Naive thymus-derived CD8-positive, alpha-beta T cell (primary cell): ENCODE data around the gene GPR4. TPM values are rescaled to one million over a fixed set of nuclear protein-coding genes. Genes with fewer than 3 reads are reported as not detected.
"Not testable (repeated sequence)": the region's sequence is repeated elsewhere in the genome, so short reads cannot be mapped to it uniquely, and the experiment has no call there.

Experiments
- ATAC-seq, 2 donors: fragments of 150-1000 bp; cut with Tn5 transposase in 1 of 2; sonication (Bioruptor Pico), chemical (Tn5 transposase) in 1 of 2; 1 replicate in 1 of 2; 2 replicates in 1 of 2; pipeline ENCODE4 v1.10.0; 2021; ENCODE audit warnings: mild to moderate bottlenecking in 2 of 2, moderate library complexity in 2 of 2
- POLR2A ChIA-PET: fragments of 350-600 bp; sonication (Branson Sonifier 250); formaldehyde crosslinking; loops from one replicate; lab custom pipeline; 2021; ENCODE audit warnings: antibody characterized with exemption; lab: Charles Lee
- DNase-seq, 10 donors: peaks; one replicate each; pipeline versions ENCODE4 v3.0.0 to v3.0.0-alpha.2; 2020 to 2022
- H3K27ac Mint-ChIP-seq, 10 donors: one replicate each; pipeline ENCODE4 v1.8.0; 2020 to 2022; ENCODE audit warnings: mild to moderate bottlenecking in 10 of 10, mixed read lengths in 10 of 10, moderate library complexity in 4 of 10, inconsistent platforms in 1 of 10
- H3K27me3 Mint-ChIP-seq, 5 donors: one replicate each; pipeline ENCODE4 v1.8.0; 2021 to 2022; ENCODE audit warnings: mixed read lengths in 5 of 5
- H3K36me3 Mint-ChIP-seq, 3 donors: one replicate each; pipeline ENCODE4 v1.8.0; 2020 to 2022; ENCODE audit warnings: mixed read lengths in 3 of 3, mild to moderate bottlenecking in 2 of 3, inconsistent platforms in 1 of 3
- H3K4me1 Mint-ChIP-seq, 4 donors: one replicate each; pipeline ENCODE4 v1.8.0; 2021 to 2022; ENCODE audit warnings: mixed read lengths in 4 of 4
- H3K4me3 Mint-ChIP-seq, 10 donors: one replicate each; pipeline ENCODE4 v1.8.0; 2020 to 2022; ENCODE audit warnings: mild to moderate bottlenecking in 10 of 10, mixed read lengths in 10 of 10, moderate library complexity in 6 of 10, inconsistent platforms in 1 of 10
- H3K9me3 Mint-ChIP-seq, 9 donors: one replicate each; pipeline ENCODE4 v1.8.0; 2020 to 2022; ENCODE audit warnings: mixed read lengths in 9 of 9, mild to moderate bottlenecking in 3 of 9, inconsistent platforms in 1 of 9, moderate library complexity in 1 of 9
- polyA plus RNA-seq, 3 donors: library from polyadenylated mRNA; unstranded; fragments of 300-500 nt; fragmentation: Illumina TruSeq; gene quantifications; one replicate each; pipeline ENCODE4 v1.2.3, GENCODE V29; 2021
- total RNA-seq, 8 experiments: library from RNA in 2 of 8; stranded (reverse) in 2 of 8; gene quantifications; one replicate each; pipeline ENCODE4 v1.2.3 and lab custom pipeline; 2021 to 2026

GPR4 gene
- total and polyA plus RNA-seq, 5 experiments from 2014 or later: not detected

DNA sequence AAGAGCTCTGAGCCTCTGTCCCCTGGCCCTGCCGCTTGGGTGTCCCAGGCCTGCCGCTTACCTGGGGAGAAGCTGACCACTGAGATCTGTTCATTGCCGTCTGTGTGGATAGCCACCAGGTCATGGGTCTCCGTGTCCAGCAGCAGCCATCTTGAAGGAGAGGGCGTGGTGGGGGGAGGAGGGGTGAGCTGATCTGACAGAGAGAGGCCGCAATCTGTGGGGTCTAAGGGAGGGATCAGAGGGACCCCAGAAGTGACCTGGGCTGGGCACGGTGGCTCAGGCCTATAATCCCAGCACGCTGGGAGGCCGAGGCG lies 14.6 kb upstream of the GPR4 start:
- Mint-ChIP-seq H3K4me3 (no peak overlapping the region), H3K27me3 (no peaks in the 10 kb centered on the region), H3K4me1 (peaks cover 0 to 8% (median 2%) of the 10 kb centered on the region in 4 donors), H3K9me3 (no peaks in the 10 kb centered on the region), H3K36me3 (peaks cover 0 to 76% (median 13%) of the 10 kb centered on the region in 3 donors), H3K27ac (no peak overlapping the region)
- ATAC-seq (no peak), DNase-seq (no peak)
- POLR2A ChIA-PET: interaction anchor here (0.9 to 1.8 kb wide), 2 partner anchors 24 kb away, joined by 6 to 7 read pairs; no protein-coding TSS in a partner anchor

DNA sequence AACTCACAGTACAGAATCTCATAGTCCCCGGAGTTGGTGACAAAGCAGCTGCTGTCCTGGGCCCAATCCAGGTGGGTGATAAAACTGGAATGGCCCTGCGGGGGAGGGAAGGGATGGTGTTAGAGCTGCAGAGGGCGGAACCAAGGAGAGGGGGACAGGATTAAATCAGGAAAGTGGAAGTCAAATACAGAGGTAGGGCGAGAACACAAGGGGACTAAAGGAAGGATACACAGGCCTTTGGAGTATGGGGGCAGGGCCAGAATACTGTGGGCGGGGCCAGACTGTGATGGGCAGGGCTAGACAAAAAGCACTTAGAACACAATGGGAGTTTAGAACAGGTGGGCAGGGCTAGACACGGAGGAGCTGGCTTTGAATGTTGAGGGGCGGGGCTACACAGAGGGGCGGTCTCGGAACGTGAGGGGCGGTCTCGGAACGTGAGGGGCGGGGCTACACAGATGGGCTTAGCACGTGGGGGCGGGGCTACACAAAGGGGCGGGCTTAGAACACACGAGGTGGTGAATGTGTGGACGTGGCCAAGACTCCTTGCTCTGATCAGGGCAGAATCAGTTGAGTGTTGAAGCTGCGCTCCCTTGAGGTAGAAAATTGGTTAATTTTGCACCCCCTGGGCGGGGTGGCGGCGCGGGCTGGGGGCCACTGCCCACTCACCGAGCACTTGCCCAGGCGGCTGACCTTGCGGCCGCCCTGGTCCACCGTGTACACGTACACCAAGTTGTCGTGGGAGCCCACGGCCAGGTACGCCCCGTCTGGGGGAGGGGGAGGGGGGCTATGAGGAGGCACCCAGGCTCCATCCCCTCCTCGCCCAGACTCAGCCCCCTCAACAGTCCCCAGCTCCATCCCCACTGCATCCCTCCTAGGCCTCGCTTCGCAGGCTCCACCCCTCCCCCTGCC lies 14.0 kb upstream of the GPR4 start:
- H3K9me3 Mint-ChIP-seq: no peaks in the 10 kb centered on the region
- no peaks in the 10 kb centered on the region for H3K27me3 Mint-ChIP-seq
- H3K36me3 Mint-ChIP-seq: peaks cover 0 to 77% (median 13%) of the 10 kb centered on the region in 3 donors
- POLR2A ChIA-PET: interaction anchor here (0.9 to 1.8 kb wide), 2 partner anchors 23 to 25 kb away, joined by 6 to 7 read pairs; no protein-coding TSS in a partner anchor
- peak overlapping the region in 6 of 10 donors; percentile 12 to 74 (median 44) for H3K27ac Mint-ChIP-seq
- no peak overlapping the region for H3K4me3 Mint-ChIP-seq
- peak; percentile 88 to 98 for ATAC-seq
- DNase-seq: peak; percentile 39 to 67 (median 60)
- H3K4me1 Mint-ChIP-seq: peaks cover 0 to 8% (median 2%) of the 10 kb centered on the region in 4 donors

DNA sequence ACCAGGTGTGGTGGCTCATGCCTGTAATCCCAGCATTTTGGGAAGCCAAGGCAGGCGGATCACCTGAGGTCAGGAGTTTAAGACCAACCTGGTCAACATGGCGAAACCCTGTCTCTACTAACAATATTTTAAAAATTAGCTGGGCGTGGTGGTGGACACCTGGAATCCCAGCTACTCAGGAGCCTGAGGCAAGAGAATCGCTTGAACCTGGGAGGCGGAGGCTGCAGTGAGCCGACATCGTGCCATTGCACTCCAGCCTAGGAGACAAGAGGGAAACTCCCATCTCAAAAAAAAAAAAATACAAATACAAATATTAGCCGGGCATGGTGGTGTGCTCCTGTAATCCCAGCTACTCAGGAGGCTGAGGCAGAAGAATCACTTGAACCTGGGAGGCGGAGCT lies 13.0 kb upstream of the GPR4 start:
- POLR2A ChIA-PET, DNase-seq, ATAC-seq, H3K27me3 Mint-ChIP-seq, H3K27ac Mint-ChIP-seq, H3K4me3 Mint-ChIP-seq, H3K4me1 Mint-ChIP-seq, H3K9me3 Mint-ChIP-seq: not testable (repeated sequence)
- H3K36me3 Mint-ChIP-seq: peaks cover 0 to 77% (median 17%) of the 10 kb centered on the region in 3 donors

DNA sequence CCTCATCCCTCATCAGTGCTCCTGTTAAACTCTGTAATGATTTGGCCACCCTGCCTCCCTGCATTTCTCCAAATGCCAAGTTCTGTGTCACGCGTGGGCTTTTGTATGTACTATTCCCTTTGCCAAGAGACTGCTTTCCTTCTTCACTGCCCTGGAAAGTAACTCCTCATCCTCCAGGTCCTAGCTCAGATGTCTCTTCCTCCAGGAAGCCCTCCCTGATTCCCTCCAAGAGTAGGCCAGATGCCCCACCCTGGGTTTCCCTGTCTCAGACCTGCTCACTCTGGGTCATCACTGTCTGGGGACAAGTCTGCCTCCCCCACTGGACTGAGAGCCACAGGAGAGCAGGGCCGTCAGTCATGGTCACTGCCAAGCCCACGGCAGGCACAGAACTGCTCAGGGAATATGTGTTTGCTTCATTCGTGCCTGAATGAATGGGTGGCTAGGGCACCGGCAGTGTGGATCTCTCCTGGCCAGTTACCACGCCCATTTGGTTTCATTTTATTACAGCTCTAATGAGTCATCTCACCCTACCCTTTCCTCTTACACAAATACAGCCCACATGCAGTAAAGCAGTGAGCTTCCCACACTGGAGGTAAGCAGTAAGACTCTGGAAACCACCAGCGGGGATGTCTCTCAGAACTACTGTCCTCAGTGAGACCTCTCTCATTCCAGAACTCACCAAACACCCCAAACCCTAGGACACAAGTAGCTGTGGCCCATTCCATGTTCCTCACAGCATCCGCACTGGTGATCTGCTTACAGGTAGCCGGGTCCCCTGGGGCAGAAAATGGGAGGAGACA lies 12.1 kb upstream of the GPR4 start:
- H3K27ac Mint-ChIP-seq: peak overlapping the region in 6 of 10 donors; percentile 7 to 84 (median 56)
- no peak for ATAC-seq
- DNase-seq: no peak
- POLR2A ChIA-PET: interaction anchor here (1.5 to 2.5 kb wide), 2 partner anchors 23 to 27 kb away, joined by 6 to 9 read pairs; no protein-coding TSS in a partner anchor
- H3K36me3 Mint-ChIP-seq: peaks cover 8 to 79% (median 26%) of the 10 kb centered on the region in 3 donors
- H3K4me1 Mint-ChIP-seq: peaks cover 0 to 8% (median 2%) of the 10 kb centered on the region in 4 donors
- no peaks in the 10 kb centered on the region for H3K27me3 Mint-ChIP-seq
- H3K9me3 Mint-ChIP-seq: peaks cover 0 to 5% (median under 1%) of the 10 kb centered on the region in 9 donors
- no peak overlapping the region for H3K4me3 Mint-ChIP-seq

DNA sequence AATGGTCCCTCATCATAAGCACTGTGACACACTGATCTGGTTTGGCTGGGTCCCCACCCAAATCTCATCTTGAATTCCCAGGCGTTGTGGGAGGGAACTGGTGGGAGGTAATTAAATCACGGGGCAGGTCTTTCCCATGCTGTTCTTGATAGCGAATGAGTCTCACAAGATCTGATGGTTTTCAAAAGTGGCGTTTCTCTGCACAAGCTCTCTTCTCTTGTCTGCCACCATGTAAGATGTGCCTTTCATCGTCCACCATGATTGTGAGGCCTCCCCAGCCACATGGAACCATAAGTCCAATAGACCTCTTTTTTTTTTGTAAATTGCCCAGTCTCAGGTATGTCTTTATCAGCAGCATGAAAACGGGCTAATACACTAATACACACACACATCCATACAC lies 6.9 kb upstream of the GPR4 start:
- H3K27ac Mint-ChIP-seq: peak overlapping the region in 1 of 10 donors; percentile 3

DNA sequence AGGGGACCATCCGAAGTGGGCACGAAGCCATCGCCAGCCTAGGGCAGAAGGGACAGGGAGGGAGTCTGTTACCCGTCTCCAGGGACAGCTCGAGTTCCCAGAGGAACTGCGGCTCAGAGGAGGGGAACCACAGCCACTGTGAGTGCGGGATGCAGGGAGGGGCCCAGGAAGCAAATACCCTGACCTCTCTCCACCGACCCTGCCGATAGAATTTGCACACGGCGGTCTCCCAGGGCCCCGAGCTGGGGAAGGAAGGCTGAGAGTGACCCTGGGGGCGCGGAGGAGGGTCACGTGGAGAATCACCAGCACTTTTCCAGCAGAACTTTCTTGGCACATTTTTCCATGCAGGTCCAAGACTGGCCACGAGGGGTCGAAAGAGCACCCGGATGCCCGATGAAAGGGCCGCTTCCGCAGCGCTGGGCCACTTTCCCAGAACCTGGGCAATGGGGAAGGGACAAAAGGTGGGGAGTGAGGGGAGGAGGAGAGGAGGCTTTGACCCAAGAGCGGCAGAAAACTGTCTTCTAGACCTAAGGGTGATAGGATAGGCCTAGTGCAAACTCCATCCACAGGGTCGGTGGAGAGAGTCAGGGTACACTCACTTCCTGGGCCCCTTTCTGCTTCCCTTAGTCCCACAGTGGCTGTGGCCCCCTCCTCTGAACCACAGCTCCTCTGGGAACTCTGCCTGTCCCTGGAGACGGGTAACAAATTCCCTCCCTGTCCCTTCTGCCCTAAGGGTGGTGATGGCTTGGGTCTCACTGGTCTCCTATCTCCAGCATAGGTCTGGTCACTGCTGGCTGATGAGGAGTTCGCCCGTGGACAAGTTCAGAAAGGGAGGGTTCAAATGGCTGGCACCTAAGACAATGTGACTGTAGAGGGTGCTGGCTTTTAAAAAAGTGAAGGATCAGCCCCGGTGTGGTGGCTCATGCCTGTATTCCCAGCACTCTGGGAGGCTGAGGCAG lies 5.3 kb upstream of the GPR4 start:
- Mint-ChIP-seq H3K36me3 (peaks cover 12 to 42% (median 23%) of the 10 kb centered on the region in 3 donors), H3K27me3 (peaks cover 7 to 19% (median 9%) of the 10 kb centered on the region in 5 donors), H3K4me3 (peak overlapping the region in 3 of 10 donors; percentile 13 to 48 (median 20)), H3K4me1 (peaks cover 6 to 15% (median 11%) of the 10 kb centered on the region in 4 donors), H3K27ac (peak overlapping the region in 4 of 10 donors; percentile 24 to 76 (median 46)), H3K9me3 (peaks cover 0 to 9% (median 3%) of the 10 kb centered on the region in 9 donors)
- ATAC-seq (peak; percentile 22 to 54), DNase-seq (peak in 6 of 10 donors; percentile 22 to 37 (median 28))
- POLR2A ChIA-PET: interaction anchor here (1.6 kb wide), 1 partner anchor 34 kb away, joined by 5 read pairs; no protein-coding TSS in a partner anchor

More for the DNA sequence above, 6.9 kb upstream of the GPR4 start:
- peaks cover 12 to 54% (median 27%) of the 10 kb centered on the region in 3 donors for H3K36me3 Mint-ChIP-seq
- peaks cover 0 to 9% (median 3%) of the 10 kb centered on the region in 9 donors for H3K9me3 Mint-ChIP-seq
- peaks cover 0 to 5% (median 0%) of the 10 kb centered on the region in 5 donors for H3K27me3 Mint-ChIP-seq
- POLR2A ChIA-PET: no interaction called here
- ATAC-seq: no peak
- no peak overlapping the region for H3K4me3 Mint-ChIP-seq
- no peak for DNase-seq
- peaks cover 3 to 11% (median 8%) of the 10 kb centered on the region in 4 donors for H3K4me1 Mint-ChIP-seq

DNA sequence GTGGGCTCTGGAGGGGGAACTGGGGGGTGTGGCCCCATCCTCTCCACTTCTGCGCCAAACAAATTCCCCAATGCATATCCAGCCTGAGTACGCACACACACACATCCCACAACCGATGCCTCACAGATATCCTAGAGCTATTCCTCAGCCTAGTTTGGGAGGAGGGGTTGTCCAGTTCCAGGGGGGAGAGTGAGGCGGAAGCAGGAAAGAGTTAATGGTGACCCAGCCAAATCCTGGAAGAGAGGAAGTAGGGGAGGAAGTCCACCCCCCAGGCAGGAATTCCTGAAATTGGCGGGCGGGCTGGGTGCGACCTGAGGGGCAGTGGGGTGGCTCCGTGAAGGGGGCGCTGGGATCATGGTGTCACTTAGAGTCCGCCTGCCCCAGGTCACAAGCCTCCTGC lies 897 bp downstream of the GPR4 start:
- Mint-ChIP-seq H3K36me3 (peaks cover 0 to 6% (median 5%) of the 10 kb centered on the region in 3 donors), H3K27me3 (peaks cover 43 to 79% (median 63%) of the 10 kb centered on the region in 5 donors), H3K4me3 (peak overlapping the region in 3 of 10 donors; percentile 7 to 60 (median 46)), H3K9me3 (peaks cover 0 to 2% (median 0%) of the 10 kb centered on the region in 9 donors), H3K4me1 (peaks cover 26 to 52% (median 34%) of the 10 kb centered on the region in 4 donors), H3K27ac (peak overlapping the region in 1 of 10 donors; percentile 58)
- POLR2A ChIA-PET: no interaction called here
- no peak for ATAC-seq
- DNase-seq: no peak

DNA sequence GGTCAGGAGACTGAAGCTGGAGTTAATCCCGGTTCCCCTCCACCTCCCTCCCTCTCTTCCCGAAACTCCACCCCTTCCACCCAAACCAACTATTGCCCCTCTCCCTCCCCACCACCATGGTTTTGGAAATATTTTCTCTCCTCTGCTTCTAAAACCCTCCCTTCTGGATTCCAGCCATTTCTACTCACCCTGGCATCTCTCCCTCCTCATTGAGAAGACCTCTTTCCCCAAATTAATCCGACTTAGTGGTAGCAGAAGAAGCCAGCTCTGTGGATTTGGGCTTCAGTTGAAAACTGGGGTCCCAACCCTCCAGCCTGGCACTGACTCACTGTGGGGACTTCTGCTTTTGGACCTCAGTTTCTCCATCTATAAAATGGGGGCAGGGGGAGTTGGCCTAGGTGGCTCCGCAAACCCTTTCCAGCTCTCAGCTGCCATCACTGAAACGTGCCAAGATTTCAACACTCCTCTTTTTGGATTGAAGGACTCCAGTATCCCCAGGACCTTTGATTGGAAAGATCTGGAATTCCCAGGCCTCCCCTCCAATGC lies 1.6 kb downstream of the GPR4 start:
- H3K9me3 Mint-ChIP-seq: peaks cover 0 to 2% (median 0%) of the 10 kb centered on the region in 9 donors
- H3K36me3 Mint-ChIP-seq: peaks cover 0 to 6% (median 5%) of the 10 kb centered on the region in 3 donors
- peaks cover 43 to 86% (median 65%) of the 10 kb centered on the region in 5 donors for H3K27me3 Mint-ChIP-seq
- peak overlapping the region in 1 of 10 donors; percentile 34 for H3K4me3 Mint-ChIP-seq
- POLR2A ChIA-PET: no interaction called here
- H3K4me1 Mint-ChIP-seq: peaks cover 26 to 52% (median 34%) of the 10 kb centered on the region in 4 donors
- ATAC-seq: no peak
- H3K27ac Mint-ChIP-seq: no peak overlapping the region
- DNase-seq: no peak

DNA sequence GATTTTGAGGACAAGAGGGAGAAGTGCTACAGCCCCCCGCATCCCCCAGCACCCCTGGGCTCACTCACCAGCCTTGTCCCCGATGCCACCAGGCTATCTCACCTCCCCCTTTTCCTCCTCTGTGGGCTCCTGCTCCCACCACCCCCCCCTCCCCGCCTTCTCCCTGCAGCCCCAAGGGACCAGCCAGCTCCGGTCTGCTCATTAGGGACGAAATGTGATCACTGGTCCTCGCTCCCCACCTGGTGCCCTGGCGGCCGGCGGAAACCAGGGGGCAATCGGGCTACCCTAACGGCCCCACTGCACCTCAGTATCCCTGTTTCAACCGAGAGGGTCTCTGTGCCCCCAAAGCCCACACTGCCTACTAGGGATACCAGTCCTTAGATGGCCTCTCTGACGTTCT lies 2.7 kb downstream of the GPR4 start:
- peaks cover 0 to 2% (median 0%) of the 10 kb centered on the region in 9 donors for H3K9me3 Mint-ChIP-seq
- H3K27me3 Mint-ChIP-seq: peaks cover 43 to 90% (median 68%) of the 10 kb centered on the region in 5 donors
- ATAC-seq: peak in 1 of 2 donors; percentile 24
- H3K4me1 Mint-ChIP-seq: peaks cover 26 to 52% (median 34%) of the 10 kb centered on the region in 4 donors
- POLR2A ChIA-PET: interaction anchor here (1.8 kb wide), 1 partner anchor 43 kb away, joined by 4 read pairs; no protein-coding TSS in a partner anchor
- peak overlapping the region in 6 of 10 donors; percentile 7 to 56 (median 26) for H3K4me3 Mint-ChIP-seq
- peaks cover 0 to 6% (median 5%) of the 10 kb centered on the region in 3 donors for H3K36me3 Mint-ChIP-seq
- no peak for DNase-seq
- H3K27ac Mint-ChIP-seq: no peak overlapping the region

DNA sequence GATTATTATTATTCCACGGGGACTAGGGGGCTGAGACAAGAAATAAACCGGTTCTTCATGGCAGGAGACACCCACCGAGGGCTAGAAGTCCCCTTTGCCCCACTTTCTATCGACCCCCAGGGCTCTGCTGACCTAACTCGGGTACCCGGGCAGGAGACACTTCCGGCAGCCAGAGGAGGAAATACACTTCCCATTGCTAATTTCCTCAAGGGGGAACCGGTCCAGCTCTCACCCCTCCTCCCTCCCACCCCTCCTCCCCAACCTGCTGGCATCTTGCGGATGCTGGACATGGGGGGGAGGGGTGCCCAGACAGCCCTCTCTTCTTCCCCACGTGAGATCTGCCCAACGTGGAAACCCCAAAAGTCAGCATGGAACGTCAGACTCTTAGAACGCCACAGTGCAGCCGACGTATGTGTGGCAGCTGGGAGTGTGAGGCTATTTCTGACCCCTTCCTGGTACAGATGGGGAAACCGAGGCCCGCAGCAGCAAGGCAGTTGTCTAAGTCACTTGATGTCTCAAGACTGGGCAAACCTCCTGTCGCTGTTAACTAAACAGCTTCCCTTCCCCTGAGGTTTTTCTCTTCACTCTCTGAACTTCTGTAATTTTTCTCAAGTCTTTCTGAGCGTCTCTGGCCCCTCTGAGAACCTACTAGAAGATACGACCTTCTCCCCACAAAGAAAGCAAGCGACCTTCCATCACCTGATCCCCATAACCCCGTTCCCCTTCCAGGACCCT lies 3.6 kb downstream of the GPR4 start:
- Mint-ChIP-seq H3K9me3 (peaks cover 0 to 2% (median 0%) of the 10 kb centered on the region in 9 donors), H3K4me1 (peaks cover 26 to 52% (median 34%) of the 10 kb centered on the region in 4 donors), H3K36me3 (peaks cover 0 to 6% (median 5%) of the 10 kb centered on the region in 3 donors), H3K27me3 (peaks cover 42 to 88% (median 66%) of the 10 kb centered on the region in 5 donors), H3K27ac (peak overlapping the region in 3 of 10 donors; percentile 14 to 47 (median 36)), H3K4me3 (peak overlapping the region; percentile 0 to 60 (median 50))
- DNase-seq (no peak), ATAC-seq (peak; percentile 40 to 52)
- POLR2A ChIA-PET: interaction anchor here (0.7 to 1.8 kb wide), 2 partner anchors 42 to 44 kb away, joined by 4 read pairs; no protein-coding TSS in a partner anchor
